GM21447 (cell line): Measurements from ENCODE around the gene NHS.
A peak's percentile ranks its signal among the peaks of the same experiment; 100 is the strongest.

Experiments used
- ATAC-seq: cut with Tn5 transposase; IDR thresholded peaks from one replicate; pipeline ENCODE4 v1.9.1; 2021; ENCODE audit not compliant: unreplicated experiment

NHS gene

DNA sequence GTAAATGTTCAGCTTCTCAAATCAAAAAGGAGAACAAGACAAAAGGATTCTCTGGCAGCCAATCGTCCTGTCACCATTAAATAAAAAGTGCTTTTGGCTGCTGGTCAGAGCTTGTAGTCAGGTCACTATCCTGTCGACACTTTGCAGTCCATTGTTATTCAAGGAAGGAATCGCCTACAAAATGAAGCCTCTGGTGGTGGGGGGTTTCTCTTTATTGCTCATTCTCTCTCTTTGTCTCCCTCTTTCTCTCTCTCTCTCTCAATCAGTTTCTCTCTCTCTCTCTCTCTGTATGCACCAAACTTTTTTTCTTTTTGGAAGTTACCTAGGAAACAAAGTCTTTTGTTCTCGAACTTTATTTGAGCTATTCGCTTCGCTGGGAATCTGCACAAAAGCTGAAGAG is 344.7 kb downstream of the NHS start:
- ATAC-seq = no peak

DNA sequence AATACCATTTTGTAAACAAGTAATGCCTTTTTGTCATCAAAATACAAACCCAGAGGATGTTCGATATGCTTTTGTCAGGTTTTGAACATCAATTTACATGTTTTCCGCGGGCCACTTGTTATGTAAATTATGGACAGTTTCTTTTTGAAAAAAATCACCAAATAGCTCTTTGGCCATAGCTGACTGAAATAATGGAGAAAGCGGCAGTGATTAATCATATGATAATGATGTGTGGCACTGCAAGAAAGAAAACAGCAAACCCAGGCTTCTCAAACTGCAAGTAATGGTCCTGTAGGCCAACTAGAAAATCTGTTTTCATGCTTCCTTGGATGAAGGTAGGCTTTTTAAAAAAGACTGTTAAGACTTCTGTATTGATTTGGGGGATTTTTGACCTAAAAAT is 346.7 kb downstream of the NHS start:
- no peak for ATAC-seq

DNA sequence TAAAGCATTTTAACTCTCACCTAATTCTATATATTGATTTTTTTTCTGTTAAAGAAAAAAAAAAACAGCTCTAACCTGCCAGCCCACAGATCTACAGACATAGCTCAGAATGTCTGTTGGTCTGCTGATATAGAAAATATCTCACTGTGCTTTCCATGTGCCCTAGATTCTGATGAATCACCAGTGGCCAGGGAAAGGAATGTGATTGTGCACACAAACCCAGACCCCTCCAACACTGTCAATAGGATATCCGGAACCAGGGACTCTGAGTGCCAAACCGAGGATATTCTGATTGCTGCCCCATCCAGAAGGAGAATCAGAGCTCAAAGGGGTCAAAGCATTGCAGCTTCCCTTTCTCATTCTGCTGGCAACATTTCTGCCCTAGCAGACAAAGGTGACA is 350.2 kb downstream of the NHS start:
- no peak for ATAC-seq

DNA sequence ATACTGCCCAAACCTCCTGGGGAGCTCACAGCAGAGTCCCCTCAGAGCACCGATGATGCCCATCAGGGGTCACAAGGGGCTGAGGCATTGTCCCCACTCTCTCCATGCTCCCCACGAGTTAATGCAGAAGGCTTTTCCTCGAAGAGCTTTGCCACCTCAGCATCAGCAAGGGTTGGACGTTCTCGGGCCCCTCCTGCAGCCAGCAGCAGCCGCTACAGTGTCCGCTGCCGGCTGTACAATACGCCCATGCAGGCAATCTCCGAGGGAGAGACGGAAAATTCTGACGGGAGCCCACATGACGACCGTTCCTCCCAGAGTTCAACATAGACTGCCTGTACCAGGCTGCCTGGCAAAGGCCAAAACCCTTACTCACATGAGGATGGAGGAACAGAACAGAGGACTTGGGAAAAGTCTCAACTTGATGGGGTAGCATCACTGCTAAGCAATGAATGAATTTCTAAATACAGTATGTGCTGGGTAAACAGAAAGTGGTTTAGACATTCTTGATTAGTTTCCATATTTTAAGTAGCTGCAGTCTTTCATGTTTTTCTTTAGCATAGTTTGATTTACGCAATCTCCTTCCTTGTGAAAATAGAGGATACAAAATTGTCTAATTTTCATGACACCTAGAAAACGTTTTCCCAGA is 357.3 kb downstream of the NHS start:
- no peak for ATAC-seq

DNA sequence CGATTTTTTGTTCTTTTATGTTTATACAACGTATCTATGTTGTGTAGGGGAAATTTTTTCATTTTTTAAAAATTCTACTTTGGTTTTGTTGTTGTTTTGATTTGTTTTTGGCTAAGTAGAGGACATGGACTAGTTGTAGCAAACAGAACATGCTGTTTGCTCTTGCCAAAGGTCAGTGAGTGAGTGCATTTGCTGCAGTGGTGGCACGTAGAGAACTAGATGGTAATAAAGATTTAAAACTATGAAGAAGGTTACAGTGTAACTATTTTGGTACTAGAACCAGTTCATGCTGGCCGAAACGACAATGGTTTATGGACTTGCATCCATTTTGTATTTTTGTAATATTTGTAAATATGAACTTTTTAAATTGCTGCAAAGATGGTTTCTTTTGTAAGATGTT is 360.4 kb downstream of the NHS start:
- ATAC-seq = no peak

DNA sequence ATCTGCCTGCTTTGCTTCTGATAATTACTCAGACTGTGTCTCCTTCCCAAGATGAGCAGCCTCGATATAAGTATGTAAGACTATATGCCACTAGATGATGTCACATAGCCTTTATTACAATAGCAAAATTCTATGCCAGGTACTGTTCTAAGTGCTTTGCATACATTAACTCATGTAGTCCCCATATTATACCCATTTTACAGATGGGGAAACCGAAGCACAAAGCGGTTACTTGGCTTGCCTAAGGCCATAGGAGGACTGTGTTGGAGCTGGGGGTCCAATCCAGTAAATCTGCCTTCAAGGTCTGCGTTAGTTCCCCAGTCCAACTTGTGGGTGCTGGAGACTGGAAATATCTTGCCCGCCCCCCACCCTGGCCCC is 361.5 kb downstream of the NHS start:
- no peak for ATAC-seq

DNA sequence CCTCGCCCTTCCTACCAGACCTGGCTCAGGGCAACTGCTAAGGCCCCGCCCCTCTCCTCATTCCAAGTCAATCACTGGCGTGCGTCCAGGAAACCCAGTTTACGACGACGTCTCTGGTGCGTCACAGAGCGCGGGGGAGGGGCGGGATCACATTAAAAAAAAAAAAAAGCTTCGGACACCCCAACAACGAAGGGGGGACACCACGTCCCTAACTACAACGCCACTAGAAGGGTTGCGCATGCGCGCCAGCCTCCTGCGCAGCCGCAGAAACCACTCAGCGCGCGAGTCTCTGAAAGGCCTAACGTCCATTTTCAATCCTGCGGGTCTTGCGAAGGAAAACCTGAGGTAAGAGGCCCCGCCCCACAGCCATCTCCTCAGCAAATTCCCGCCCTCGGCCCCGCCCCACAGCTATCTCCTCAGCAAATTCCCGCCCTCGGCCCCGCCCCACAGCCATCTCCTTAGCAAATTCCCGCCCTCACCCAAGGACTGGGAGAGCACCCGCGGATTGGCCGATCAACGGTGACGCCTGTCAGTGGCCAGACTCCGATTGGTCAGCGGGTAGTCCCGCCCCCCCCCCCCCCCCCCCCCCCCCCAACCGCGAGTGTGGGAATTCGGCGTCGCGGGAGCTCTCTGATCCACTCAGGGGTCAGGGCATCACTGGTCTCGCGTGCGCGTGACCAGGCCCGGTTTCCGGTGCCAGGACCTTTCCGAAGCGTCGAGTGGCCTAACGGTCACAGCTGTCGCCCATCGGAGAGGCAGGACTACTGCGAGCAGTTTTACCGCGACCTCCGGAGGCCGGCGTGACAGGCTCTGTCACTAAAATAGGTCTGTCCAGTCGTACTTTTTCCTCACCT is 362.1 kb downstream of the NHS start, which contains the start of gene SCML1:
Gene SCML1 (plus strand): TSS at position 638 of the 854 bp plus-strand sequence. CDS start 6,694 bp downstream, outside the sequence.
- peak; percentile 75 for ATAC-seq

DNA sequence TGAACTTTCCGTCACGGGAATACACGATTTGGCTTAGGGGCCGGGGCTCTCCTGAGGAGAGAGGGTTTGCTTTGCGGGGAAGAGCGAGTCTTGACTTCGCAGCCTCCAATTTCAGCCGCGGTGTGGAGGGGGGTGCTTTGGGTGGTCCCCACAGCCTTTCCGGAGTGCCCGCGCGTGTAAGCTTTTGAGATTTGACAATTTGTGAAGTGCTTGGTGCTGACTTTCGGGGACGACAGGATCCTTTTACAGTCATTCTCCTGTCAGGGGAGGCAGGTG is 362.6 kb downstream of the NHS start:
- no peak for ATAC-seq

DNA sequence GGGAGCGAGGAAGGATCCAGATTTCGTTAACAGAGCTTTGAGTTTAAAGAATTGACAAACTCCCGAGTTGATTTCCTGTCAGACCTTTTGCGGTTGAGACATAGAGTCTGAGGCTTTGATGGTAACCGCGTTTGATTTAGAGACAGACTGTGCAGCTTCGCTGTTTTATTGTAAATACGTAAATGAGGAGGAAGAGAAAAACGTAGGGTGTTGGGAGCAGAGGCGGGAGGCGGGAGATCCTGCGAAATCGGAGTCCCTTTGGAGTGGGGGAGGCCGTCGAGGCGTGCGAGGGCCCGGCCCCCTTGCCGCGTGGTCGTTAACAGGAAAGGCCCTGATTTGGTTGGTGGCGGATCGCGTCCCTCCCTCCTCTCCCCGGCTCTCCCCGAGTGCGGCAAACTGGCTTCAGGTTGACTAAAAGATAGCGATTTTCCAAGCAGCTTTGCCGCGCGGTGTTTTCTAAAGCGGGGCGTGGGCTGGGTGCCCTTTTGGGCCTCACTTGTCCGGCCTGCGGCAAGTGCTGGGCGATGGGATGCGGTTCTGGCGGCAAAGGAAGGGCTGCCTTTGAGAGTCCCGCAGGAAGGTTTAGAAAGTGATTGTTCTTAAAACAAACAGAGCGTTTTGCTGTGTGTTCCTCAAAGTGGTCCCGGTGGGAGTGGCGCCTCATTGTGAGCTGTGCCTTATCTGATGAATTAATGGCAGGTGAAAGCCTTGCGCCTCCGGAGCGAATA is 363.1 kb downstream of the NHS start:
- no peak for ATAC-seq

DNA sequence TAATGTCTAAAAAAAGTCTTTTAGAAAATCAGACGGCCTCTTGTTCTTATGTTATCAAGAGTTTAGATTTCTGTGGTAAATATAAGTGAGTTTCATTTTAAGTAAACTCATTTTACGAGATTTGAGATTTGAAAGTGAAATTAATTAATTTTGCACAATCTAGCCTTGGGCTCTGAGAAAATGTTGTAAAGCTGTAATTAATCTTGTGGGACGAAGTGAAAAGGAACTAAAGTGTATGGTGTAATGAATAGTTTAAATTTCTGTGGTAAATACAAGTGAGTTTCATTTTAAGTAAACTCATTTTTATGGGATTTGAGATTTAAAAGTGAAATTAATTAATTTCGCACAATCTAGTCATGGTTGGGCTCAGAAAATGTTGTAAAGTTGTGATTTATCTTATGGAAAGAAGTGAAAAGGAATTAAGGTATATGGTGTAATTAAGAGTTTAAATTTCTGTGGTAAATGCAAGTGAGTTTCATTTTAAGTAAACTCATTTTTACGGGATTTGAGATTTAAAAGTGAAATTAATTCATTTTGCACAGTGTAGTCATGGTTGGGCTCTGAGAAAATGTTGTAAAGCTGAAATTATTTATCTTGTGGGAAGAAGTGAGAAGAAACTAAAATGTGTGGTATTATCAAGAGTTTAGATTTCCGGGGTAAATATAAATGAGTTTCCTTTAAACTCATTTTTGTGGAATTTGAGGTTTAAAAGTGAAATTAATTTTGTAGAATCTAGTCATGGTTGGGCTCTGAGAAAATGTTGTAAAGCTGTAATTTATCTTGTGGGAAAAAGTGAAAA is 363.9 kb downstream of the NHS start:
- ATAC-seq = no peak

DNA sequence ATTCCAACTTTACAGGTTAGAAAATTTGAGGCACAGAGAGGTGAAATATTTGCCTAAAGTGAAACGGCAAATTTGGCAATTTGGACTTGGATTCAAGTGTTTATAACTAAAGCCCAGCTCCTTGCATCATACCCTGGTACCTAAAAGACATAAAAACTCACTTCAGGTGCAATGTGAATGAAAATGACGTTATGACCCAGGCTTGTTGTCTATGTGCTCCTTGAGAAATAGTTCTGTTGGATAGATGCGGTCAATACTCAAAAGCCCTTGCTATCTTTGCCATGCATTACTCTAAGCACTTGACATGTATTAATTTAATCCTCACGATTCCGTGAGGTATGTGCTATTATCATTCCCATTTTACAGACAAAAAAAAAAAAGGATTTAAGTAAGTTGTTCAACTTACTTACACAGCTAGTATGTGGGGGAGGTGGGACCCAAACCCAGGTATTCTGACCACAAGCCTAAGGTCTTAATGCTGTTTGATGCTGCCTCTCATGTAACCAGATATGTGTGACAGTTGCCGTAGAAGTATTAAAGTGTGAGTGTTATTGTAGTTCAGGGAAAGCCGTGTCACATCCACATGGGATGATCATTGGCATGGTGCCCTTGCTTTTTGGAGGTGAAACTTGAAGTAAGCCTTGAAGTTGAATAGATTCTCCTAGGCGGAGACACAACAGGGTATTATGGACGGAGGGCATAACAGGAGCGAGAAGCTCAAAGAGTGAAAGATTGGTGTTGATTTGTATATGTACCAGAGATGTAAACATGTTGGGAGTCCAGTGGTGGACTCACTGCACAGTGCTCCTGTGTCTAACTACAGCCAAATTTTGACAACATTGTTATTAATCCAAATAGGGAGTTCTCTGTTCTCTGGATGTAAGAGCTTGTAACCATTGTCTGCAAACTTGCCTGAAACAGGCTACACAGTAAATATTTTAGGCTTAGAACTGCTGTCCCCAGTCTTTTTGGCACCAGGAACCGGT is 365.4 kb downstream of the NHS start:
- ATAC-seq = no peak

DNA sequence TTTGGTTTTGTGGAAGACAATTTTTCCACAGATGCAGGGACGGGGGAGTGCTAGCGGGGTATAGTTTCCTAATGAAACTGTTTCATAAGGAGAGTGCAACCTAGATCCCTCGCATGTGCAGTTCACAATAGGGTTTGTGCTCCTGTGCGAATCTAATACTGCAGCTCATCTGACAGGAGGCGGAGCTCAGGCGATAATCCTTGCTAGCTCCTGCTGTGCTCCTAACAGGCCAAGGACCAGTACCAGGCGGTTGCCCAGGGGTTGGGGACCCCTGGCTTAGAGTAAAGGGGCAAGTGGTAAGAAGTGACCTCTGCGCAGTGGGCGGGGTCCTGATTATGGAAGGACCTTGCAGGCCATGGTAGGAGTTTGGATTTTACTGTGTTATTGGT is 366.1 kb downstream of the NHS start:
- no peak for ATAC-seq

DNA sequence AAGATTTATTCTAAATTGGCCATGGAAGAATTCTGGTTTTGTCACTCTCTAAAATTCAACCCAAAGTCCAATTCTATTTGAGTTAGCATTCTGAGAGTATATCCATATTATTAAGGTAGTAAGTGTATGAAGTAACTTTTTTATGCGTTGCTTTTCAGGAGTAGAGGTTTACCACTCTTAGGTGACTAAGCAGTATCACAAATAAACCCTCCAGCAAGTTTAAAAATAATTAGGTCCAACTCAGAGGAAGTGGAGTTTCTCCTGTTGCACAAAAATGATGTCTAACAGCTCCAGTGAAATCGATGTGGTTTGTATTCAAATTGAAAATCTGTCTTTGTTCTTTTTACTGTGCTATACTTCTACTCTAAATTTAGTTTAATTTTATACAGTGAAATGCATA is 368.9 kb downstream of the NHS start:
- no peak for ATAC-seq

DNA sequence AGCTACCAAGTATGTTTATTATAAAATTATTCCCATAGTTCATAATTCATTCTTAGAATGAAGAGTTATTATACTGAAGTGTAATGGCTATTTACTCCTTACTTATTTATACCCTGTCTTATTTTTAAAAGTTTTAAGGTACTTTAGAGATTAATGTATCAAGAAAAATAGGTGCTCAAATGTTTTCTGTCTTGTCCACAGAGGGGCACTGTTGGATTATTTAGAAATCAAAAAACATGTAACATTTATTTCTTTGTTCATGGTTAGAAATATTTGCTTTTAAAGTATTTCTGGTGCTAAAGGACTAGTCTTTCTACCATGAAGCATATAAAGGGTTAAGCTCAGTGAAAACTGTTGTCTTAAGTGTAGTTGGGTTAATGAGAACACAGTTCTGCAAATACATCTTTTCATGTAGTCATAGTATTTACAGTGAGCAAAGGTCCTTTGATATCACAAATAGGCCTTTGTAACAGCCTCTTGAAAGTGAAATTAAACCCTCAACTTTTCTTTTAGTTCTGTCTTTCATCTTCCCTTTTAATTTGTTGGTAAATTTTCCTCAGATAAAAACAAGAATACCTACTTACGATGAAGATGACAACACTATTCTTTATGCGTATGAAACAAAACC is 370.0 kb downstream of the NHS start:
- no peak for ATAC-seq

DNA sequence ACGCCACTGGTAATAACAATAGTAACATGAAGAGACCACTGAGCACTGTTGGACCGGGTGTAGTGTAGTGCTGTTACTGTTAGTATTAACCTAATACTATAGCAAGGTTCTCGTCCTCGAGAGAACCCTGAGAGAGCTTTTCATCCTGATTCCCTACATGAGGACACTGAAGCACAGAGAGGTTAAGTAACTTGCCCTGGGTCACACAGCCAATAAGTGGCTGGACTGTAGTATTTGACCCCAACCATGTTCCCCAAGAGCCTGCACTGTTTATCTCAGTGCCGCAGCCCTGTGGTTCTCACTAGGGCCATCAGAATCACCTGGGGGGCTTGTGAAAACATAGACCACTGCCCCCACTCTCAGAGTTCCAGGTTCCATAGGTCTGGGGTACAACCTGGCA is 372.7 kb downstream of the NHS start:
- ATAC-seq = no peak

DNA sequence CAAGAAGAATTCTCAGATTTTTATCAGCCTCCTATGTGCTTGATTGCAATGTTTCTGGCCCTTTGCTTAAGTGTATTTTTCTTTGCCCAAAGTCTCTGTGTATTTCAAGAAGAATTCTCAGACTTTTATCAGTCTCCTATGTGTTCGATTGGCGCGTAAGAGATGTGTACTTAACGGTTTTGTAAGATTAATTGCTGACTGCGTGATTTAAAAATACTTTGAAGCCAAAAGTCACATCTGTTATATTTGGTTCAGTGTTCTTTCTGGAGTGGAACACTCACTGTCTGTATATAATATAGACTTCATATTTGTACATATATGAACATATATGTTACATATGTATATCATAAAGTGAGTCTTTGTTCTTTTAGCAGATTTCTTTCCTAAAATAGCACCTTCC is 373.7 kb downstream of the NHS start:
- no peak for ATAC-seq

DNA sequence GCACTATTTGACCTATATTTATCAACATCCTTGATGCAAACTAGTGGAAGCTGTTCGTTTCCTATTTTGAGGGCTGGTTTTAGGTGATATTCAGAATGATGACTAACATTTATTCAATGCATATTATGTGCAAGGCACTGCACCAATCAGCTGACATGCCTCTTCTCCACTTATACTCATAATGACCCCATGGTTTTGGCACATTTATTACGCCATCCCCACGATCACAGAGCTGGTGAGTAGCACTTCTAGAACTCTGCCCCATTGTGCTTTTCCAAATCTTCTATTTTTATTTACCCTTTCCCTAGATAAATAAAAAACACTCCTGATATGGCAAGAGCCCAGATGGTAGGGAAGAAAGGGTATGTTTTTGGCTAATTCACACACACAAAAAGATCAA is 375.4 kb downstream of the NHS start:
- ATAC-seq = no peak

DNA sequence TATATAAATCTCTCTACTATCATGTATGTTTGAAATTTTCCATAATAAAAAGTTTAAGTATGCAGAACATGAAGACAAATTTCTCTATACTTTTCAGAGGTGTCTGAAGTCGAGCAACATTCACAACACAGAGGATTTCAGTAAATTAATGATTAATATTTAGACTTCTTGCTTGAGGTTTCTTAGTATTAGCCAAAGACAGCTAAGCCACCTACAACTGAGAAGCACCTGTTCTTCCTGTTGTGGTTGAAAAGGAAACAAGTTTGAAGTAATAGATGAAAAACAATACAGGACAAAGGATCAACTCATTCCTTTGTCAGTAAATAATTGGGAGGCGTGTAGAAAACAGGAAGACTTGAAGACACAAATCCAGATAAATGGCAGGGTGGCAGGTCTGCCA is 383.4 kb downstream of the NHS start:
- ATAC-seq = peak; percentile 94

DNA sequence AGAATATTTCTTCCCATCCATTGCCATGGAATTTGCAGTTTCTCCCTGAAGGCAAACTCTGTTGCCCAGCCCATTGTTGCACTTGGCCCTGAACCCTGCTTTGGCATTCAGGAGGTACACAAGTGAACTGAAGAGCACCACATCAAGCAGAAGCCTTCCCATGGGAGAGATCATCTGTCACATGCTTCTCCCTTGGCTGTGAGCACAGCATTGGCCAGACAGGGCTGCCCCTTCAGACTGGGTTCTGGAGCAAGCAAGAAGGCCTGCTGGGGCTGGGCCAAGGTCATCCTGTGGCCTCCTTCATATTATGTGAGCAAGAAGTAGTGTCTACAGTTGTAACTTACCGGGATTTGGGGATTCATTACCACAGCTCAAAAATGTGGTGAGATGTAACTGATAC is 385.0 kb downstream of the NHS start:
- no peak for ATAC-seq

DNA sequence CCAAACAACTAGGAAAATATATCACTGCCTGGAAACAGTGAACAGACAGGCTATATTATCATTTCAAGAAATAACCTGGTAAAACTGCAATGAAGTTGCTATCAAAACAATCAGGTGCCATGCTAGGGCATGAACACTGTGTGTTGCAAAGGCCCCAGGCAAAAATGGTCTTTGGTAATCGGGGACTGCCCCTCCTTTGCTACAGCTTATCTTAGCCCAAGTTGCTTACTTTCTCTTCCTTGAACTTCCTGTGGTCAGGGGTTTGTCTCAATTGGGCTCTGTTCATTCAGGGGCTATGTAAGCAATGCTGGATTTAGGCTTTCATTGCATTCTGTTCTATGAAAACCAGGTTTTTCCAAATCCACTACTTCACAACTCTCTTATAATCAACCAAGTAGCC is 392.7 kb downstream of the NHS start:
- ATAC-seq = no peak
